ENCODE data around the gene BORCS6.

The BORCS6 gene

DNA sequence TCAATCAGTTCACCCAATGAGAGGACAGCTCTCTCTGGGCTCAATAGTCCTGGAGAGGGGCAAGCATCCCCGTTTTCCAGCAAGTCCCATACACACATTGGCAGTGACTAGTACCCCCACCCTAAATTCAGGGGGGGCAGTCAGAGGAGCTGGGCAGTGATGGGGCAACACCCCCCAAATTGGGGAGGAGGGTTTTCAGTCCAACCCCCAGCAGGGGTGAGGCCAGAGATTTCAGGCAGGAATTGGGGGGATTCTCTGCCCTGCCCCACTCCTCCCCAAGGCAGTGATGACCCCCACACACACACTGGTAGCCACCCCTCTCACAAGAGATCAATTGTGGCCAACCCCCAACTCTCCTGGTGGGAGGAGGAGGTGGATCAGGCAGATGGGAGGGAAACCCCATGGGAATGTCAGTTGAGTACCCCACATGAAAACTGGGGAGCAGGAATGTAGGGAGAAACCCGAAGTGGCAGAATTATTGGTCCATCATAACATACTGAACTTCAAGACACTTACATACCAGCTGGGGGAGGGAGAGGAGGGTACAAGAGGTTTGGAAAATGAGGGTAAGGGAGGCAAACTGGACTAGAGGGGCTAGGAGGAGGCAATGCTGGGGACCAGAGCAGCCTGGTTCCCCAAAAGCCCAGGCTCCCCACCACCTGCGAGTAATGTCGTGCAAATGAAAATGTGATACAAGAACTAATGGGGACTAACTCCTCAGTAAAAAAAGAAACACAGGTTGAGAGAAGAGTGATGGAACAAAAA is 30.3 kb downstream of the BORCS6 start:
- no peak for DNase-seq (ENCODE audit: low read depth, low spot score)
- H3K4me3 ChIP-seq (ENCODE audit: low read length): no peak overlapping the region

- H3K4me3 ChIP-seq (ENCODE audit: low read length): no peak overlapping the region
- no peak for DNase-seq (ENCODE audit: low read depth, low spot score)
Observed at GRCh38 chr17:8159032-8159400, 31.0 kb downstream of the BORCS6 start.

DNA sequence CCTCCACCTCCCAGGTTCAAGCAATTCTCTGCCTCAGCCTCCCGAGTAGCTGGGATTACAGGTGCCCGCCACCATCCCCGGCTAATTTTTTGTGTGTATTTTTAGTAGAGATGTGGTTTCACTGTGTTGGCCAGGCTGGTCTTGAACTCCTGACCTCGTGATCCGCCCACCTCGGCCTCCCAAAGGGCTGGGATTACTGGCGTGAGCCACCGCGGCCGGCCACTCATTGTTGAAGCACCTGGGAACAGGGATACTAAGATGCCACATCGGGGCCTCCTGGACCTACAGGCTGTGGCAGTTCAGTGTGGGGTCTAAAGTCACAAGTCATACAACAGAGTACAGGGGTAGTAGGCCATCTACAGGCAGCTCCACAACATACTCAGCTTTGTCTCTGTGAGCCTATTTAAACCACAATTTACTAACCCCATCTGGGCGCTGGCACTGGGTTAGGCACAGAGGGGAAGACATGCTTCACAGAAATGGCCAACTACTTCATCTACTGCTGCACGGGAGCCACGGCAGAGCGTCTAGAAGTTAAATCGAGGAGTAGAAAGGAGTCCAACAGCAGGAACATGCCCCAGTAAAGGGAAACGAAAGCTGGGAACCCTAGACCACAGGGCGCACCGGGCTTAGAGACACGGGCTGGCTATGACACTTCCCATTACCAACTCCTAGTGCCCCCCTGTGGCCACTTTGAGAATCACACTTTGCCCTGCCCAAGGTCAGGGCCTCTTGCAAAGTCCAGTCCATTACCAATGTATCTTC is 31.5 kb downstream of the BORCS6 start:
- no peak overlapping the region for H3K4me3 ChIP-seq (ENCODE audit: low read length)
- peak; percentile 73 for DNase-seq (ENCODE audit: low read depth, low spot score)

GRCh38 chr17:8156246-8156992 is 33.6 kb downstream of the BORCS6 start:
- peak; percentile 100 for DNase-seq (ENCODE audit: low read depth, low spot score)
- peak overlapping the region; percentile 73 for H3K4me3 ChIP-seq (ENCODE audit: low read length)

GRCh38 chr17:8155996-8156245 is 34.1 kb downstream of the BORCS6 start:
- H3K4me3 ChIP-seq (ENCODE audit: low read length): peak overlapping the region; percentile 73
- no peak for DNase-seq (ENCODE audit: low read depth, low spot score)

- H3K4me3 ChIP-seq (ENCODE audit: low read length): peak overlapping the region; percentile 73
- DNase-seq (ENCODE audit: low read depth, low spot score): no peak
Observed at GRCh38 chr17:8155231-8155995, 34.6 kb downstream of the BORCS6 start.

GRCh38 chr17:8154608-8155155 is 35.3 kb downstream of the BORCS6 start:
- no peak overlapping the region for H3K4me3 ChIP-seq (ENCODE audit: low read length)
- no peak for DNase-seq (ENCODE audit: low read depth, low spot score)

DNA sequence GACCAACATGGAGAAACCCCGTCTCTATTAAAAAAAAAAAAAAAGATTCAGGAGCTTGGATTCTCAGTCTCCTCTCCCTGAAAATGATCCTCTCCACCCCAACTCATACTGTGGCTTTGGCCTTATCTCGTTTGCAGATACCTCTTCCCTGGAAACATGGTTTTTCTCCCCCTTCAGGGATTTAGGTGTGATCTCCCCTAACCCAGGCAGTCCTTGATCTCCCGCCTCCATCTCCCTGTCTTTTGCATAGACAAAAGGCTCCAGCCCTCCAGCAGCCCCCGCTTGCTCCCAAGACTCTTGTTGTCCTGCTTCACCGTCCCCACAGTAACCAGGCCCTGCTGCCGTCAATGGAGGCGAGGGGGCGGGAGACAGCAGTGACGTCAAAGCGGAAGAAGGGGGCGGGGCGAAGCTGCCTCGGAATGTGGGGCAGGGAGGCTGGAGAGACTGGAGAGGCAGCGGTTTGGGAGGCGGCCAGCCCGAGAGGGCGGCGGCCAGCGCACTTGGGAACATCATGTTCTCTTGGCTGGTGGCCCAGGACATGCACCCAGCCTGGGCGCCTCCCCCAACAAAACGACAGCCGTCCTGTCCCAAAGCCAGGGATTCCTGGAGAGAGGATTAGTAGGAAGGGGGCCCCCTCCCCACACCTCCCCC is 35.9 kb downstream of the BORCS6 start:
- peak overlapping the region; percentile 28; the same call in 1 of the 2 replicates for H3K4me3 ChIP-seq (ENCODE audit: low read length)
- DNase-seq (ENCODE audit: low read depth, low spot score): no peak

DNA sequence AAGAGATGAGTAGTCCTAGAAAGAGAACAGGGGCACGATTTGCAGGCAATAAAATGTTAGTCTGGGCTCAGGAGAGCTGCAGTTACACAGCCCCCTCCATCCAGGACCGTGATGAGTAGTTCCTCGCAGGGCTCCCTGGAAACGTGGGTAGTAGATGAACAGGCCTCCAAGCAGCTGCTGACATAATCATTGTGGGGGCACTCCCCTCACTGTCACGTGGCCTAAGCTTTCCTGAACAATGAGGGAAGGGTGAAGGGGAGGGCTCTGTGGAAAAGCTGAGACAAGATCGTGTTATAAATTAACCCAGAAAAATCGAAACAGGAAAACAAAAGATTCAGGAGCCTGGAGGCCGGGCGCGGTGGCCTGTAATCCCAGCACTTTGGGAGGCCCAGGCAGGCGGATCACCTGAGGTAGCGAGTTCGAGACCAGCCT is 36.4 kb downstream of the BORCS6 start:
- no peak for DNase-seq (ENCODE audit: low read depth, low spot score)
- no peak overlapping the region for H3K4me3 ChIP-seq (ENCODE audit: low read length)

DNA sequence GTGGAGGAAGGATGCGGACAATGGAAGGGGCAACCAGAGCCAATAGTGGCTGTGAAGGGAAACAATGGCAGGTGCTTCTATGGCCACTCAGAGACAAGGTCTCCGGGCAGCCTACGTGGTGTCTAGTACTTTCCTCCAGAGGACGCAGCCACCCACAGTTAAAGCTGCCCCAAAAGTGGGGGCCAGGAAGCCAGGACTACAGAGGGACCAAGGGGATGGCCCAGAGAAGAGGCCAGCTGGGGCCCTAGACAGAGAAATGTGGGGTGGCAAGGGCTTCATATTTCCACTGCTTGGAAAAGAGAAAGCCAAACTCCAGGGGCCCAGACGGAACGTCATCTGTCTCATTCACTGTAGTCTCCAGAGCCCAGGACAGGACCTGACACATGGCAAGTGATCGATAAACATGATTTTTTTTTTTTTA is 36.9 kb downstream of the BORCS6 start:
- DNase-seq (ENCODE audit: low read depth, low spot score): no peak
- H3K4me3 ChIP-seq (ENCODE audit: low read length): peak overlapping the region; percentile 95

DNA sequence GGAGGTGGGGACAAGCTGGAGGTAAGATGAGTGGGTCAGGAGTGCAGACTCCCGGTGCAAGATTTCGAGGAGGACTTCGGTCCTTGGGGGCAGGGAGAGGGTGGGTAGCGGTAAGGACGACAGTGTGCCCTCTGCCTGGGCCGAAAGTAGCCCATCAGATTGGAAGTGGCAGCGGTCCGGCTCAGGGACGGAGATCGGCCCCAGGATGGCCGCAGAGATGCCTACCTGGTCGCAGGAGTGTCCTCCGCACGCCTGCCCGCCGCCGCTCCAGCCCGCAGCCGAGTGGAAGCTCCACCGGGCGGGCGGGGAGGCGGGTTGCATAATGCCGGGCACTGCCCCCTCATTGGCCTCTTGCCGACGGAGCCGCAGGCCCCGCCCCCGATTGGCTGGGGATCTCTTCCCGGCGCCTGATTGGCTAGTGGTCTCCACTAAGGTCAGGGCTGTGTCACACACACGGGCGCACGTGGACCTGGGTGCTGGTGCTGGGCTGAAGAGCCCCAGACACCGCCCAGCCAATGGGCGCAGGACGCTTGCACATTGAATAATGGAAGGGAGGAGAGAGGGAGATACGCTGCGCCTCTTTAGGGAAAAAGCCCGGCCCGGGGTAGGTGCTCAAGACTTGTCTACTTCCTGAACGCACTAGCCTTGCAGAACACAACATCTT is 37.7 kb downstream of the BORCS6 start, which contains the start of gene PER1:
Gene PER1 (minus strand): TSS at position 293 of the 664 bp plus-strand sequence. CDS start 1,698 bp downstream, outside the sequence.
- peak; percentile 87 for DNase-seq (ENCODE audit: low read depth, low spot score)
- peak within 1 kb of the TSS; percentile 95 for H3K4me3 ChIP-seq (ENCODE audit: low read length)

- DNase-seq (ENCODE audit: low read depth, low spot score): no peak
Observed at GRCh38 chr17:8151641-8152111, 38.3 kb downstream of the BORCS6 start.

GRCh38 chr17:8151120-8151640 is 38.8 kb downstream of the BORCS6 start:
- peak; percentile 87 for DNase-seq (ENCODE audit: low read depth, low spot score)
- peak overlapping the region; percentile 95 for H3K4me3 ChIP-seq (ENCODE audit: low read length)

More at GRCh38 chr17:8151641-8152111, 38.3 kb downstream of the BORCS6 start:
- peak overlapping the region; percentile 95 for H3K4me3 ChIP-seq (ENCODE audit: low read length)

GRCh38 chr17:8150194-8151119 is 39.5 kb downstream of the BORCS6 start:
- H3K4me3 ChIP-seq (ENCODE audit: low read length): peak overlapping the region; percentile 95

GRCh38 chr17:8149419-8150193 is 40.4 kb downstream of the BORCS6 start:
- H3K4me3 ChIP-seq (ENCODE audit: low read length): no peak overlapping the region
- DNase-seq (ENCODE audit: low read depth, low spot score): no peak

More at GRCh38 chr17:8150194-8151119, 39.5 kb downstream of the BORCS6 start:
- DNase-seq (ENCODE audit: low read depth, low spot score): no peak

DNA sequence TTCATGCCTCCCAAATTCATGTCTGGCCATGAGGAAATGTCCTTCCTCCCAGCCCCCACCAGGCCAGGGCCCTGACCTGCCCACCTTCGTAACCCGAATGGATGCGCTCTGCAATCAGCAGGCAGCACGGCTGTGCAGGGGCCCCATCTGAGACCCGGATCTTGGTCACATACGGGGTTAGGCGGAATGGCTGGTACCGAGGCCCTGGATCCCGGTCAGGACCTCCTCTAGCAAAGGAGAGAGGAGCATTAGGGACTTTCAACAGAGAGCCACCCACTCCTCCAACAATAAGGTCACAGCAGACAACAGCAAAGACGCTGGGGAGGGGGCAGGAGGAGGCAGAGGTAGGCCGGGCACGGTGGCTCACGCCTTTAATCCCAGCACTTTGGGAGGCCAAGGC is 41.4 kb downstream of the BORCS6 start:
- DNase-seq (ENCODE audit: low read depth, low spot score): no peak
- H3K4me3 ChIP-seq (ENCODE audit: low read length): no peak overlapping the region

Measured in Jurkat, Clone E6-1 (cell line).